Neural progenitor cell (in vitro differentiated cells): ENCODE measurements around the gene MROH2A.

ENCODE experiments used
- CTCF ChIP-seq: fragments of 200-600 bp; sonication (generic); IDR thresholded peaks from 2 replicates; pipeline ENCODE4 v1.5.1; 2017; ENCODE audit warnings: antibody characterized with exemption, mild to moderate bottlenecking
- EZH2phosphoT487 ChIP-seq: fragments of 200-600 bp; sonication (generic); IDR thresholded peaks from 2 replicates; pipeline ENCODE4 v1.6.1; 2017; ENCODE audit warnings: antibody characterized with exemption

DNA sequence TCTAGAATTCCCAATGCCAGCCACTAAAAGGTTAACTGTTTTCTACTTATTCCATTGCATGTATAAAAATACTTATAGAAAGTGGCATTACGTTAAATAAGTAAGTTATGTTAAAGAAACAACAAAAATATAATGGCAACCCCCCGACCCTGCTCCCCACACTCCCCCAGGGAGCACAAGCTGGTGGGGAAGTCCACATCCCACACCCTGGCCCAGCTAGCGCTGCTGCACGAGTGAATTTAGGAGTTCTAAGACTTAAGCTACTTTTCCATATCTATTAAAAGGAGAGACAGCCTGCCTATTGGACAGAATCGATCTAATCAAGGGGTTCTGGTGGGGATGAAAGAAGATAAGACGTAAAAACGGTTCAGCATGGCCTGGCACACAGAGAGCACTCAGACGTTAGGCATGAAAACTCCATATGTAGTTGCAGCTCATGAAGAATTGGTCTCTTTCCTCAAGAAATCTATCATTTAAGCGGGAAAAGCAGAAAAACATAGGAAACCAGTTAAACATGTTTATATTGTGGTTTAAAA, 59.6 kb downstream of the MROH2A start:
- TF ChIP-seq CTCF, result no peak
- no peak for TF ChIP-seq EZH2phosphoT487
